ENCODE results near the gene TMEM179.
A peak's percentile ranks its signal among the peaks of the same experiment; 100 is the strongest.
"Not testable (repeated sequence)": the region's sequence is repeated elsewhere in the genome, so short reads cannot be mapped to it uniquely, and the experiment has no call there.

Gene TMEM179

GRCh38 chr14:104604458-104605449 lies at the start of gene TMEM179:
TMEM179 (minus strand) TSS chr14:104604772; CDS start chr14:104604741, 31 bp downstream.
- no peak within 1 kb of the TSS for H3K4me3 ChIP-seq (ENCODE audit: low read length)
- no peak for TF ChIP-seq ZNF274 (IDR thresholded peaks at IDR 0.05; ENCODE audit: low read depth, low read length)

GRCh38 chr14:104654119-104654518 lies 49.5 kb upstream of the TMEM179 start:
- TF ChIP-seq ZNF274 (IDR thresholded peaks at IDR 0.05; ENCODE audit: low read depth, low read length): no peak
- no peak overlapping the region for H3K4me3 ChIP-seq (ENCODE audit: low read length)

DNA sequence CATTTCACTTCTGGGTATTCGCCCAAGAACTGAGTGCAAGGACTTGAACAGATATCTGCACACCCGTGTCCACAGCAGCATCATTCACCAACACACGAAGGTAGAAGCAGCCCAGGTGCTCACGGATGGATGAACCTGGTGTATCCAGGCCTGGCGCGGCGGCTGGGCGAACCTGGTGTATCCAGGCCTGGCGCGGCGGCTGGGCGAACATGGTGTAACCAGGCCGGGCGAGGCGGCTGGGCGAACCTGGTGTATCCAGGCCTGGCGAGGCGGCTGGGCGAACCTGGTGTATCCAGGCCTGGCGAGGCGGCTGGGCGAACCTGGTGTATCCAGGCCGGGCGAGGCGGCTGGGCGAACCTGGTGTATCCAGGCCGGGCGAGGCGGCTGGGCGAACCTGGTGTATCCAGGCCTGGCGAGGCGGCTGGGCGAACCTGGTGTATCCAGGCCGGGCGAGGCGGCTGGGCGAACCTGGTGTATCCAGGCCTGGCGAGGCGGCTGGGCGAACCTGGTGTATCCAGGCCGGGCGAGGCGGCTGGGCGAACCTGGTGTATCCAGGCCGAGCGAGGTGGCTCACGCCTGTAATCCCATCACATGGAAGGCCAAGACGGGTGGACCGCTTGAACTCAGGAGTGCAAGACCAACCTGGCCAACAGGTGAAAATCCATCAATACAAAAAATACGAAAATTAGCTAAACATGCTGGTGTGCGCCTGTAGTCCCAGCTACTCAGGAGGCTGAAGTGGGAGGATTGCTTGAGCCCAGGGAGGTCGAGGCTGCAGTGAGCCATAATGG lies 48.8 kb upstream of the TMEM179 start:
- H3K4me3 ChIP-seq (ENCODE audit: low read length): not testable (repeated sequence)

GRCh38 chr14:104652386-104652785 lies 47.8 kb upstream of the TMEM179 start:
- H3K4me3 ChIP-seq (ENCODE audit: low read length): no peak overlapping the region
- no peak for TF ChIP-seq ZNF274 (IDR thresholded peaks at IDR 0.05; ENCODE audit: low read depth, low read length)

- no peak overlapping the region for H3K4me3 ChIP-seq (ENCODE audit: low read length)
- TF ChIP-seq ZNF274 (IDR thresholded peaks at IDR 0.05; ENCODE audit: low read depth, low read length): no peak
These were observed 47.3 kb upstream of the TMEM179 start for GRCh38 chr14:104651876-104652260.

DNA sequence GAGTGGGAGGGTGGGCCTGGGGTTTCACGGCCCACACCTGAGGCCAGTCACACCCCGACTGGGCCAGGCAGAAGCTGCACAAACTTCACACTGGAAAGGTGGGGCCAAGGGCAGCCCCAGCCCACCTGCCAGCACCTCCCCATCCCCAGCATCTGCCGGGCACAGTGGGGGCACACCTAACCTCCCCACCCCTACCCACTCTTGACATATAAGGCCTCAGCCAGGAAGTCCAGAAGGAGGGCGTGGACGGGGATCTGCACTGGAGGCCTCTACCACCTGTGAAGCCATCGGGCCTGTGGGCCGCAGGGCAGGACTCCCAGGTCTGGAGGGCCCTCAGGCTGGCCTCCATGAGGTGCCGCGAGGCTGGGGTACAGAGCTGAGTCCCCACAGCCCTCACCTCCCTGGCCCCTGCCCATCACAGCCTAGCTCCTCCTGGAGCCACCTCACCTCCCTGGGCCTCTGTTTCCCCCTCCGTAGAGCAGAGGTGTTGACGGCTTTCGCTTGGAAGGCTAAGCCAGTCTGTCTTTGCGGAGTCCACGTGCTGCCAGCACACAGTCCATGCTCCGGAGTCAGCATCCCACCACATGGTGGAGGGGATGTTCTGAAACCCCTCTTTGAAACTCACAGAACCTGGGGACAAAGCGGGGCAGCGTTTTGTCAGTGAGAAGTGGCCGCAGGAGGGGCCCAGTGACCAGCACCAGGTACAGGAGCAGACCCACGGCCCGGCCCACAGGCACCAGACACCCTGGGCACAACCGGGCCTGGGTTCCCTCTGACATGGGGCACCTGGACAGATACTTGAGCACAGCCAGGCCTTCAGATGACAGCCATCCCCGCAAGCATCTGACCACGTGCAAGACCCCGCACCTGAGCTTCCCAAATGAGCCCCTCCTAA lies 46.7 kb upstream of the TMEM179 start:
- no peak for TF ChIP-seq ZNF274 (IDR thresholded peaks at IDR 0.05; ENCODE audit: low read depth, low read length)
- no peak overlapping the region for H3K4me3 ChIP-seq (ENCODE audit: low read length)

- H3K4me3 ChIP-seq (ENCODE audit: low read length): peak overlapping the region; percentile 39; the same call in 1 of the 2 replicates
- no peak for TF ChIP-seq ZNF274 (IDR thresholded peaks at IDR 0.05; ENCODE audit: low read depth, low read length)
These were observed 45.7 kb upstream of the TMEM179 start for GRCh38 chr14:104650057-104650980.

GRCh38 chr14:104647467-104648043 lies 43.0 kb upstream of the TMEM179 start:
- no peak overlapping the region for H3K4me3 ChIP-seq (ENCODE audit: low read length)
- TF ChIP-seq ZNF274 (IDR thresholded peaks at IDR 0.05; ENCODE audit: low read depth, low read length): no peak

DNA sequence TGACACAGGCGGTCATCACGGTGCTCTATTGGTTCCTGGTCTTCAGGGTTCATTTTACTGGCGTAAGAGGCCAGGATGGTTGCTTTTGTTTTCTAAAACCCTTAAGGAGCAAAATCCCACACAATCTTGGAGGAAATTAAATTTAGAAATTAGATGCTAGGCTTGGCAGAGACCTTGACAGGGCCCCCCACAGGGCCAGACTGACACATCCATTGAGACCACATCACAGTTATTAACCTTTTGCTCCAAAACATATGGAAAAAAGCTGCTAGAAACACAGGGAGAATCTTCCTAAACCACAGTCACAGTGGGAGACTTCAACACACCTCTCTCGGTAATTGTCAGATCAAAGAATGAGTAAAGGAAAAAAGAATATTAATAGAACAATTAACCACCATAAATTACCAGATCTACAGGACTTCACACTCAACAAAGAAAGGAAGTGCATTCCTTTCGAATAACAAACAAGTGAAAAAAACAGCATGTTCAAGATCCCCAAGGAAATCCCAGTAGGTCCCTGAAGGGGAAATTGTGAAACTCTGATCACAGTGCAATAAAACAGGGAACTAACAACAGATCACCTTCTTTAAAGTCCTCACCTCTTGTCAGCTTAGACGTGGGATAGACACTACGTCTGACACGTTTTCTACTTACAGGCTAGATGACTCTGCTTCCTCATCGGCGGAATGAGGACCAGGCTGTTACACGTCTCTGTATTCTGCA lies 40.2 kb upstream of the TMEM179 start:
- TF ChIP-seq ZNF274 (IDR thresholded peaks at IDR 0.05; ENCODE audit: low read depth, low read length): no peak
- H3K4me3 ChIP-seq (ENCODE audit: low read length): no peak overlapping the region

DNA sequence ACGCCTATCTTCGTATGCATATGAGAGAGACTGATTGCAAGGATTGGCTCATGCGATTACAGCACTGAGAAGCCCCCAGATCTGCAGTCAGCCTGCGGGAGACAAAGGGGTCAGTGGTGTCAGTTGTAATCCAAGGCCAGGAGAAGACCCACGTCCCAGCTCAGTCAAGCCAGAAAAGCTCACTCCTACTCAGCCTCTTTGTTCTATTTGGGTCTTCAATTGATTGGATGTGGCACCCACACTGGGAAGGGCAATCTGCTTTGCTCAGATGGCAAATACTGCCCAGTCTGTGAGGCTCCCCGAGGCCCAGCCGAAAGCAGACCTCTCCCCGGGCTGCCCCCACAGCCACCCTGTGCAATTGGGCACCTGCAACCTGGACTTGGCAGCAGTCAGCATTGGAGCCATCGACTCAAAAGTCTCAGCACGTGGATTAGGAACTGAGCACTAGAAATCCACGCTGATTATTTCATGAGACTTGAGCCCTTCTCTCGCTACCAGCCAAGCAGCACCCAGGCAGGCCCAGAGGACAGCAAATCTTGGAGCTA lies 39.6 kb upstream of the TMEM179 start:
- no peak for TF ChIP-seq ZNF274 (IDR thresholded peaks at IDR 0.05; ENCODE audit: low read depth, low read length)
- no peak overlapping the region for H3K4me3 ChIP-seq (ENCODE audit: low read length)

DNA sequence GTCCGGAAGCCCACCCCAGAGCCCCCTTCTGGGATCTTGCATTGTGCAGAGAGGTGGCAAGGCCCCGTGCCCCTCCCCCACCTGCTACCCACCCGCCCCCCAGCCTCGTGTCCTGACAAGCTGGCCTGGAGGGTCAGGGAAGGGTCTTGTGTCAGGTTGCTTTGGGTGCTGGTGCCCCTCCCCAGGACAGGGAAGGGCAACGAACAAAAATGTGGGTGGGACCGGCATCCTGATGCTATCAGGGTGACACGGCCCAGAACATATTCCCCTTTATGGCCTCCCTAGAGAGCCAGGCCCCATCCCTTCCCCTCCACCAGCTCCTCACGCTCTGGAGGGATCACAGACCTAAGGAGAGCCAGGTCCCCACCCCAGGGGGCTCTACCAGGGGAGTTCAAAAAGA lies 38.7 kb upstream of the TMEM179 start:
- TF ChIP-seq ZNF274 (IDR thresholded peaks at IDR 0.05; ENCODE audit: low read depth, low read length): no peak
- no peak overlapping the region for H3K4me3 ChIP-seq (ENCODE audit: low read length)

- no peak overlapping the region for H3K4me3 ChIP-seq (ENCODE audit: low read length)
- no peak for TF ChIP-seq ZNF274 (IDR thresholded peaks at IDR 0.05; ENCODE audit: low read depth, low read length)
These were observed 37.9 kb upstream of the TMEM179 start for GRCh38 chr14:104642540-104642868.

Measured in GM08714 (cell line).